HG03095 (cell line): ENCODE results near the gene KYNU.
"Not testable (repeated sequence)": the region's sequence is repeated elsewhere in the genome, so short reads cannot be mapped to it uniquely, and the experiment has no call there.

Experiments
- ATAC-seq: cut with Tn5 transposase; IDR thresholded peaks from one replicate; pipeline ENCODE4 v1.9.1; 2021; ENCODE audit warnings: moderate library complexity; ENCODE audit not compliant: unreplicated experiment

KYNU gene

DNA sequence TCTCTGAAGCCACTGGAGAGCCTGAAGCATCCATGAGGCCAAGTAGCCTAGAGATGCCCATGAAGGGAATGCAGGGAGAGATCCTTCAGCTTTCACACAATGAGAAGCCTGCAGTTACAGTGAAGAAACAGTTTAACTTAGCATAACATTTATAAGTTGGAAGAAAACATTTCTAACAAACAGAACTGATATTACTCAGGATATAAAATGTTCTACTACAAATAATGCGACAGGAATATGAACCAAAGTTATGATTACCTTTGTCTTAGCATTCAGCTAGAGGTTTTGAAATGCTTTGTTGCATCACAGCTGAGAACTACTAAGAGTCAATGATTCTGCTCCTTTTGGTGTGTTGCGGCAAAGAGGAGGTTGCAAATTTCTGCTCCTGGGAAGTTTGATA lies 6.9 kb upstream of the KYNU start:
- no peak for ATAC-seq

DNA sequence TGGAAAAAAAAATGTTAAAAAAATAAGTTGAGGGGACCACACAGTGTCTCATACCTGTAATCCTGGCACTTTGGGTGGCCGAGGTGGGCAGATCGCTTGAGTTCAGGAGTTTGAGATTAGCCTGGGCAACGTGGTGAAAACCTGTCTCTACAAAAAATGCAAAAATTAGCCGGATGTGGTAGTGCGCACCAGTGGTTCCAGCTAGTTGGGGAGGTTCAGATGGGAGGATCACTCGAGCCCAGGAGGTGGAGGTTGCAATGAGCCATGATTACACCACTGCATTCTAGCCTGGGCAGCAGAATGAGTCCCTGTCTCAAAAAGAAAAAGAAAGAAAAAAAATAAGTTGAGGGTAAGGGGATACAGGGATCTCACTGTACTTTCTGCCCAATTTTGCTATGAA lies 6.1 kb upstream of the KYNU start:
- ATAC-seq = no peak

DNA sequence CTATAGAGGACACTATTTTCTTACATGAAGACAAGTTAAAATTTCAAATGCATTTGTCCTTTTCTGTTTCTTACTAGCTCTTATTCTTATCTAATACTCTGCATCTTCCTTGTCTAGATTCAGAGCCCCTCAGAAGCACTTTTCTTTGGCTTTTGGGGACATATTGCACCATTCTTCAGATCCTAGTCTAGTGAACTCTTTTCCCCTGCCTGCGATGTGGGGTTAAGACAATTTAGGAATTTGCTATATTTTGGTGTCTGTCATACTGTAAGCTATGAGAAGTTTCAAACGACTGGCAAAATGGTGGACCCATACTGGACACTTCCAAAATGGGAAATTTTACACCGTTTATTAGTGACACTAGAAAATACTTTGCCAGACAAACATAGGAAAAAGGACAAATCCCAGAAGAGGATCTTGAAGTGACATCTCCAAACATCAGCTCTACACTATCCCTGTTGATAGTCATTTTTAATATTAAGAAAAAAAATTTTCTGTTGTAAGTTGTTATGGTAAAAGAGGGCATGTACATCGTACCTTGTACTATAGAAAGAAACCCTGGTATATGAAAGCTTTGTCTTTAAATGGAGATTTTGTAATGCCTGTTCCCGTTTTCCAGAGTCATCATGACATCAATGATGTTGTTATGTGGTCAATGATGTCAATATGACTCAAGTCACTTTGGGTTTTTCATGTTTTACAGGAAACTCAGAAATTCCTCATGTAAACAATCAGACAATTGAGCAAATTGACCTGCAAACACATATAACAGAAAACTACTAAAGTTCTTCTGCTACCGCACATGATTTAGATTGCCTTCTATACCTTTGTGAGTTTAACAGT lies 4.4 kb upstream of the KYNU start:
- ATAC-seq = no peak

DNA sequence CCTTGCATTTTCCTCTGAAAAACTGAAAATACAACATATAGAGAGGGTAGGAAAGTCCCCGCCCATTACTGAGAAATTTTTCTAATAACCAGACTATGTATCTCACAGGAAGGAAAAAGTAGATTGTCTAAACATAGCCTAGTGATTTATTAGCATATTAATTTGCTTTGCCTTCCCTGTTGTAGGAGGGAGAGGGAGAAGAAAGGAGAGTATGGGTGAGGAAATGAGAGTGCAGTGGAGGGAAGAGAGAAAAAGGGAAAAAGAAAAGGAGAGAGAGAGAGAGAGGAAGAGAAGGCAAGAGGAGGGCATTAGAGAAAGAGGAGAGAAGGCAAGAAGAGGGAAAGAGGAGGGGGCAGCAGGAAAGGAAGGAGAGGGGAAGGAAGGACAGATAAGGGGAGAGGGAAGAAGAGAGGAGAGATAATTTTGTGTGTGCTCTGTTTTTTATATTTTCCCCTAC lies 3.6 kb upstream of the KYNU start:
- ATAC-seq = no peak

DNA sequence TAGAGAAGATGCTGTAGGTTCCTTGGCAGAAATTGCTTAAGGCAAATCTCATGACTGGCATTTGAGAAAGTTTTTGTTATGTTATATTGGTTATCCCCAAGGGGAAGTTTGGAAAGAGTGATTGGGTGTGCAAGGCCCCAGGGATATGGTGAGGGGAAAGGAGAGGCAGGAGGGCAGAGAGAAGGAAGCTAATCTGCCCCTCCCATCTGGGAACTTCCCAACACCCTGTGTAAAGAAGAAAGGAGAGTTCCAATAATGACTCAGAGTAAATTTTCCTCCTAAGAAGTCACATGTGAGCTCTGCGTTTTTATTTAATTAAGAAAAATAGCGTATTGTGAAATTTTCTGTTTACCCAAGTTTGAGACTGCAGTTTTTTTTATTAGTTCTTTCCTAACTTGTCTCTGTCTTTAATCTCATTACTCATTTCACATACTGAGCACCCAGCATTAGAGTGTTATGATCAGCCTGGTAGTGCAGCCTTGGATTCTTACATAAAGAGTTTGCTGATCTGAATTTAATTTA lies 3.1 kb upstream of the KYNU start:
- ATAC-seq = no peak

DNA sequence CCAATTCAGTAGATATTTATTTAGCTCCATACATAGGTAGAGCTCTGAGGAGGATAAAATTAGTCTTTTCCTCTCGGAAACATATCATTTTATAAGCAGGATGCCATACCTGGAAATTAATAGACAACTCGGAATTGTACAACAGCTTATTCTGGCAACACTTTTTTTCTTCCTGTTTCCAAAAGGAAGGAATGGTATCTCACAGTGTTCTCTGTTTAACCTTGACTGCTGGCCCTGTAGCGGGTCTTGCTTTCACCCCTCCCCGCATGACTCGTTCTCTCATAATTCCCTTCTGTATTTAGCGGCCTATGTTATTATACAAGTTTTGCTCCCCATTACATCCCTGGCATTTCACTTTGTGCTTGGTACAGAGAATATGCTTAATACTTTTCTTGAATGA lies 2.5 kb upstream of the KYNU start:
- no peak for ATAC-seq

DNA sequence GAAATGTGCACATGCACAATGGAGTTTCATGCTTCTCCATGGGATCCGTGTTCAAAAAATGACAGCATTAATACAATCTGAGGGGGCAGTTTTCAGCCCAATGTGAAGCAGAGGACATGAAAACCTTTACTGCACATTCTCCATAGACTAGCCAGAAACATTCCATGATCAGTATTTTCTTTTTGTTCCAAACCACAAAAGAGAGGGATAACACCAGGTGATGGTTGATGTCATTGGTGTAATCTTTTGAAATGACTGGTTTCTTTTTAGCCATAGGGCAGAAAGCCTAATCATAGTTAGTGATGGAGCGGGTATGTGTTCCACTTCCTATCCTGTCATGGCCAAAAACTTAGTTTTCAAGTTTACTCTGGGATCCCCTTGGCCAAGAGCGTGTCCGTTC lies 1.8 kb upstream of the KYNU start:
- no peak for ATAC-seq

DNA sequence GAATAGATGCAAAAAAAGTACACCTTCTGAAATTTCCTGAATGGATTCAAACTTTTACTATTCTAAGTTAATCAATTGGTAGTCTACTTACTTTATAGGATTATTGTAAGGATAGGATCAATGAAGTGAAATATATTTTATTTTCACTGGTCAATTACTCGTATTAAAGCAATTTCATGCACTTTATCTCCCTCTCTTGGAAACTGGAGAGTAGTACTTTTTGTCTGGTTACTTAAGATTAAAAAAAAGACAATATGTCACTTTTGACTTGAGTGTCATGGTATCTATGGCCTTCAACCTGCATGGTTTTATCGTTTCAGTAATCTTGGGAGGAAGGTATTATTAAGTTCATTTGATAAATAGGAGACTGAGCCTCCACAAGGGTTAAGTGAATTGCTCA lies 1.0 kb upstream of the KYNU start:
- ATAC-seq = no peak

DNA sequence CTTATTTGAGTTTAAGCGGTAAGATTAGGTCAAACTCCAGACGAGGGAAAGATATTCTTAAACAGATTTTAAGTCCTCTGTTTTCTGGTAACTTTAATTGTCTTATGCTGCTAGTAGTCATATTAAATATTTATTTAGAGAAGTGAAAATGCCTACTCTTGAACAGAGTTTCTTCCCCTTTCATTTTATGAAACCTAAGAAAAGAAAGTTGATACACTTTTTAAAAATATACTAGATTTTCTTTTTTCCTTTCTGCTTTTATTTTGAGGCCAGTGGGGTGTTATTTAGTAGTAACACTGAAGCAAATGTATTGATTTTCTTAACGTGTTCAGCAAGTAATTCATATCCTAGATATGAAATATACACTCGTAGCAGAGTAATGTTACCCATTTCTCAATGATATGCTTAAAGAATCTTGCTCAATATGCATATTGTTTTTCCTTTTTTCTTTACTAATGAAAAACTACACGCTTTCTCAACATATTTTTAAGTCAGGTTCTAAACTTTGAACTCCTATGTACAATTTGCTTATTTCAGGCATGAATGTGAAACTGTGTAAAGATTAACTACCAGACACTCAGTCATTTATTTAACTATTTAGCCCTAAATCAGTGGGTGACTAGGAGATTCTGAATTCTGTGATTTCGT lies 691 bp downstream of the KYNU start:
- ATAC-seq = peak; percentile 26

DNA sequence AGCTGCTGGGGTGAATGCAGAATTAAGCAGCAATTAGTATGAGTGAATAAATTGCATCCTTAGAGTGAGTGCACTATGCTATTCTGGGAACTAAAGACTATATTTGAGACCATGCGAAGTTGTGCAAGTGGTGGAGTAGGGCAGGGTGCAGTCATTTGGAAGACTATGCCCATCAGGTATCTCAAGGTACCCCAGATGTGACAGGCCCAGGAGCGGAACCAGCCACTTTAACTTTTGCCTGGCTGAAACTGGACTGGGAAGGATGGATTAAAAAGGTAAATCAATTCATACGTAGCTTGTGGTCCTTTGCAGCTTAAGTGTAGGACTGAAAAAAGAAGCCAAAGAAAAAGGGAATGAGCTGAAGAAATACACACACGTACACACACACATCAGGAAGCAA lies 1.7 kb downstream of the KYNU start:
- ATAC-seq = no peak

DNA sequence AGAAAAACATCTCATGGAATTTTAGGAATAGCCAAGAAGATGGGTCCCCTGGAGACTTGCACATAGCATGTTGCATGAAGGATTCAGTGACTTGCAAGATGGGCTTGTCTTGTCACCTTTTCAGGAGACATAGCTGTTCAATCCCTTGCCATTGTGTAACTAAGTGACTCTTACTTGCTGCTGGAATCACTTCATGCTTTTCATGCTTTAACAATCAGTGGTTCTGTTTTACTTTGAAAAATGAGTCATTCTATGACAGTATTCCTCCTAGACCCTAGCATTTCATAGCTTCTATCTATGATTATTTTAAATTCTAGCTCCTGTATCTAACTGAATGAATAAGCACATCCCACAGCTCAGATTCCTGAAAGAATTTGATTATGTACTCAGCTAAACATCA lies 2.8 kb downstream of the KYNU start:
- no peak for ATAC-seq

DNA sequence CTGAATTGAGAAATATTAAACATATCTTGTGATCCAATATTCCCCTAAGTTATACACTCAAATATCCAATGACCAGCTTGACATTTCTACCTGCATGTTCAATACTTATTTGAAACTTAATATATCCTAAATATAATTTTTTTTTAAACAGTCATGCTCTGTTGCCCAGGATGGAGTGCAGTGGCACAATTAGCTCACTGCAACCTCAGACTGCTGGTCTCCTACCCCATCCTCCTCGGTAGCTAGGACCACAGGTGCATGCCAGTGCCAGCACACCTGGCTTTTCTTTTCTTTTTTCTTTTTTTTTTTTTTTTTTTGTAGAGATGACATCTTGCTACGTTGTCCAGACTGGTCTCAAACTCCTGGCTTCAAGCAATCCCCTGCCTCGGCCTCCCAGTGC lies 4.2 kb downstream of the KYNU start:
- ATAC-seq = no peak

DNA sequence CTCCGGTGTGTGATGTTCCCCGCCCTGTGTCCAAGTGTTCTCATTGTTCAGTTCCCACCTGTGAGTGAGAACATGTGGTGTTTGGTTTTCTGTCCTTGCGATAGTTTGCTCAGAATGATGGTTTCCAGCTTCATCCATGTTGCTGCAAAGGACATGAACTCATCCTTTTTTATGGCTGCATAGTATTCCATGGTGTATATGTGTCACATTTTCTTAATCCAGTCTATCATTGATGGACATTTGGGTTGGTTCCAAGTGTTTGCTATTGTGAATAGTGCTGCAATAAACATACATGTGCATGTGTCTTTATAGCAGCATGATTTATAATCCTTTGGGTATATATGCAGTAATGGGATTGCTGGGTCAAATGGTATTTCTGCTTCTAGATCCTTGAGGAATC lies 5.0 kb downstream of the KYNU start:
- ATAC-seq = not testable (repeated sequence)

DNA sequence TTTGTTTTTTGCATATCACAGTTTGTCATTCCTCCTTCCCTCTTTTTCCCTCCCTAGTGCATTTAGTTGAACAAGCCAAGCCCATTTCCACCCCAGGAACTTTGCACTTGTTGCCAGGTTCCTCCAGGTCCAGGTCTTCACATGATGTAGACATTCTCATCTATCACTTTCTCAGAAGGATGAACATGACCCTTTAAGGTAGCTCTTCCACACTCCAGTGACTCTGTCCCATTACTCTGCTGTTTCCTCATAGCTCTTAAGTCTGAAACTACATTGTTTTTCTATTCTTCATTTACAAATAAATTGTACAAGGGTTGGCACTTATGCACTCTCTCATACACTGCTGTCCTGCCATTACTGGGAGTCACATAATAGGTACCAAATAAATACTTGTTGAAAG lies 6.1 kb downstream of the KYNU start:
- no peak for ATAC-seq

DNA sequence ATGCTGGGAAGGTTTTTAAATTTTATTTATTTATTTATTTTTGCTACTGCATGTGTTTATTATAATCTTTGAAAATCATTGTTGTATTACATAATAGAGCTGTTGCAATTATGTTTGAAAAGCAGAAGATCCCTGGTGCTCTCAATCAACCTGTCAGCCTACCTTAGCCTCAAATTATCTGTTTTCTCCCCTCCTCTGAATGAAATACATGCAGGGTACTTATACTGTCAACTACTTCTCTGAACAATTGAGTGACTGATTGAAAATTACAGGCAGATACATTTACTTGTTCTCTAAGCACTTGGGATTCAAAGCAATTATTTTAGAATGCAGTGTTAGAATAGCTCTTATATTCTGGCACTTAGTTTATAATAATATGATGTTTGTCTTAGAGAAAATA lies 8.1 kb downstream of the KYNU start:
- no peak for ATAC-seq

DNA sequence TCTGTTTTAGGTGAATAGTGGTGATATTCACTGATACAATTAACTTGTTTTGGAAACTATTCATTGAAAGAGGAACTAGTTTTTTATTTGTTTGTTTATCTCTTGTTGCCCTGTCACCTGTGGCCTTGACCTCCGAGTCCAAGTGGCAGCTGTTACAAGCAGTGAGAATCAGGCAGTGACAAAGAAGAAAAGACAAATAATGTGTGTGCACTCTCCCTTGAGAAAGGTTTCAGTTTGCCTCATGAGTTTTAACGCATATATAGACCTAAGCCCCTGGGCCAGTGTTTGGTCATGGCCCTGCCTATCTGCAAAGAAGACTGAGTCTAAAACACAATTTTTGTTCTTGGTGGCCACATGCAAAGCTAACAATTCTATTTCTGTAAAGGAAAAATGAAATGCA lies 15.3 kb downstream of the KYNU start:
- ATAC-seq = peak; percentile 99

DNA sequence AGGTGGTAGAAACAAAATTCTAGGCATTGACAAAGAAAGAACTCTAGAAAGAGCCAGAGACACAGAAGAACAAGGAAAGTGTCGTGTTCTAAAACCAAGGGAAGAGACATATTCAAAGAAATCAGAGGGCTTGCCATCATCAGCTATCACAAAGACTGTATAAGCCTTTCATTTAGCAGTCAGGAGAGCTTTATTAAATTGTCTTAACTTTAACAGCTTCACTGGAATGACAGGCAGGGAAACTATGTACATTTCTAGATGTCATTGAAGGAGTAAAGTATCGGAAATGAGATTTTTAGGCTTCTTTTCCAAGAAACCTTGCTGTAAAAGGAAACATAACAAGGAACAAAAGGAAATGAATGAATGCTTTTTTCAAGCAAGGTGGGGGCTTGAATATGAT lies 15.8 kb downstream of the KYNU start:
- no peak for ATAC-seq

DNA sequence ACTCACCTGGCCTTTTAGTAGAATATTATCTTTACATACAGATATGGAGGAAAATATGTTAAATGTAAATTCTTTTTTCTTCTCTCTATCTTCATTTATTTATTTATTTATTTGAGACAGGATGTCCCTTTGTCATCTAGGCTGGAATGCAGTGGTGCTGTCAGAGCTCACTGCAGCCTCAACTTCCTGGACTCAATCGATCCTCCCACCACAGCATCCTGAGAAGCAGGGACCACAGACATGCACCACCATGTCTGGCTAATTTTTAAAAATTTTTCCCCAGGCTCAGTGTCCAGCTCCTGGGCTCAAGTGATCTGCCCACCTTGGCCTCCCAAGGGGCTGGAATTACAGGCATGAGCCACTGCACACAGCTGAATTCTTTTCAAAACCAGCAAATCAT lies 20.3 kb downstream of the KYNU start:
- ATAC-seq = no peak

DNA sequence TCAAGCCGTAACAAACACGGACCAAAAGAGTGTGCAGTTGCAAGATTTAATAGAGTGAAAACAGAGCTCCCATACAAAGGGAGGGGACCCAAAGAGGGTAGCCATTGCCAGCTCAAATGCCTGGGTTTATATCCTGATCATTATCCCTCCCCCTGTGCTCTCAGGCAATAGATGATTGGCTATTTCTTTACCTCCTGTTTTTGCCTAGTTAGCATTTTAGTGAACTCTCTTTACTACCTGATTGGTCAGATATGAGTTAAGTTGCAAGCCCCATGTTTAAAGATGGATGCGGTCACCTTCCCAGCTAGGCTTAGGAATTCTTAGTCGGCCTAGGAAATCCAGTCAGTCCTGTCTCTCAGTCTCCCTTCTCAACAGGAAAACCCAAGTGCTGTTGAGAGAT lies 22.9 kb downstream of the KYNU start:
- not testable (repeated sequence) for ATAC-seq

DNA sequence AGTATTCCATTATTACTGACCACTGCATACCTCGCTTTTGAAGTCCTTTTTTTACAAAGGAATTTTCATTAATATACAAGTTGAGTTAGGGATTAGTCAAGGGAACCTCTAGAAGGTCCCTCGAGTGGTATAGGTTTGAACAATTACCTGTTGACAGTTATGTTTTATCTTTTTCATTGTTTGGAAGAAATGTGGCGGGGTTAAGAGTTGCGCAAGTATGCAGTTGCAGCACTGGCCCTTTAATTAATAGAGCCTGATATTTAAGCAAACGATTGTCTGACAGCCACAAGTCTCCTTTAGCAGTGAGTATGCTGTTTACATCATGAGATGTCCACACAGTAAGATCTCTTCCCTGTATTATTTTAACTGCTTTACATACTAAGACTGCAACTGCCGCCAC lies 24.3 kb downstream of the KYNU start:
- no peak for ATAC-seq

DNA sequence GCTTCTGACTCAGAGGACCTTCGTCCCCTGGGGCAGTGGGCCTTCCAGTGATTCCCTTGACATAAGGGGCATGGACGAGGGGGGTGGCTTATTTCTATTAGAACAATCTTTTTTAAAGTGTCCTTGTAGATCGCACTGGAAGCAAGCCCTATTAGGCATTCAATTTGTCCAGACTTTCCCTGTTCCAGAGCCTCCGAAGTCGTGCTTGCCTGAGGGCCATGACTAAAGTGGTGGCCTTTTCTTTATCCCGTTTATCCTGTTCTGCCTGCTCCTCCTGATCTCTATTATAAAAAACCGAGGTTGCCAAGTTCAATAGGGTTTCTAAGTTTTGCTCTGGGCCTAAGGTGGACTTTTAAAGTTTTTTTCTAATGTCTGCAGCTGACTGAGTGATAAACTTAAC lies 26.3 kb downstream of the KYNU start:
- ATAC-seq = not testable (repeated sequence)

DNA sequence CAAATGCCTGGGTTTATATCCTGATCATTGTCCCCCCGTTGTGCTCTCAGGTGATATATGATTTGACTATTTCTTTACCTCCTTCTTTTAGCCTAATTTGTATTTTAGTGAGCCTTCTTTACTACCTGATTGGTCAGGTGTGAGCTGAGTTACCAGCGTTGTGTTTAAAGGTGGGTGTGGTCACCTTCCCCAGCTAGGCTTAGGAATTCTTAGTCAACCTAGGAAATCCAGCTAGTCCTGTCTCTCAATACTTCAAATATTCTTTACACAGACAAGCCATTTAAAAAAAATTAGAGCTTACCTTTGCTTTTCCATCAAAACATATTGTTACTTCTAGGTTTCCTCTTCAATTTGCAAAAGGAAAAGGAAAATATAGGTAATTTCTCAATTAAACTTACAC lies 30.2 kb downstream of the KYNU start:
- ATAC-seq = no peak
